Putamen (tissue), 1 donor: ENCODE measurements around the gene COX7A2.

ENCODE experiments used
- DNase-seq: peaks from one replicate; pipeline ENCODE4 v3.0.0-alpha.2; 2016; ENCODE audit warnings: low spot score

Gene COX7A2

DNA sequence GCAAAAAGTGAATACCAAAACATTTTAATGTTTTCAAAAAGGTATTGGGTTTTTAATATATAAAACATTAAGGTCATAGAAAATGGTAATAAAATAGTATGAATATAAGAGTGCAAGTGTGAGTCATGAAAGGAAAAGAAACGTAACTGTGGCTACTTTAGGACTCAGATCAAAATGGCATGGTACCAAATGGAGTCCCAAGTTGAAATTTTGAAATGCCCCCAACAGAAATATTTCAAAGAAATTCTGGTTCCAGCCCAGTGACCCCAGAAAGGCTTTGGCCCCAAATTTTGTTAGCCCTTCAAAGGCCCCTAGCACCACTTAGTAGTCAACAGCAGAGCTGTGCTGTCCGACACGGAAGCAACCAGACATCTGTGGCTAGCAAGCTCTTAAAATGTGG is 43.7 kb downstream of the COX7A2 start:
- DNase-seq, result no peak

DNA sequence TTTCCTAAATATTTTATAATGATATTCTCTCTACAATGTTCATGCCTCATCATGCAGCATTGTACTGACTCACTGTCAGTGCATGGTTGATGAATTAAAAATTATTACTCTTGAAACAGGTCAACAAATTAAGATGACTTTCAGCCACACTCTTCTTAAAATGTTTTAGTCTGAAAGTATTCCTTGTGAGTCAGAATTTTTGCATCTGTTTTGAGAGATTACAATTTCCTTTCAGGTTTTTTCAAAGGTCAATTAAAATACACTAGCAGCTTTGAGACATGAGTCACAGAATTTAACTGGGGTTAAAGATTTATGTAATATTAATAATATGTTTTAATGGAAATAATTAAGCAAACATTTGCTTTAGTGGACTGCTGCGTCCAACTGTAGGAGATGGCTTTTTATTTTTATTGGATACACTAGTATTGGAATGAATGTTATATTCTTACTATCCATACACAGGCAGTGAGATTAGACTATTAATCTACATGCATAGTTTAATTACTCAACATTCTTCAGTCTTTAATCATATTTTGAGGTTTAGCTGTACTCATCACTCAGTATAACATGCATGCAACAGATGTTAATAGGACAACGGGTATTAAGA is 47.4 kb downstream of the COX7A2 start:
- DNase-seq, result no peak

GRCh38 chr6:75188221-75188925 is 55.2 kb downstream of the COX7A2 start:
- no peak for DNase-seq
